Urothelium cell line (cell line): Measurements from ENCODE around the gene TFEB.

Experiments used
- DNase-seq: peaks from one replicate; pipeline ENCODE4 v3.0.0; 2011; ENCODE audit warnings: low spot score, mixed read lengths
- FAIRE-seq: peaks from 2 replicates; lab custom pipeline; 2011; peaks lifted over from hg19 to GRCh38; lab: Jason Lieb, UNC

The TFEB gene

GRCh38 chr6:41735427-41736185 is at the start of gene TFEB:
Gene TFEB (minus strand): TSS chr6:41735608. CDS start chr6:41691213, 44,395 bp downstream.
- DNase-seq (peak; percentile 98), FAIRE-seq (no peak)

- DNase-seq, result no peak
- no peak for FAIRE-seq
Observed at GRCh38 chr6:41784581-41785171, 49.3 kb upstream of the TFEB start.

- DNase-seq (no peak), FAIRE-seq (no peak)
Observed at GRCh38 chr6:41783106-41783780, 47.8 kb upstream of the TFEB start.

GRCh38 chr6:41781366-41781730 is 45.9 kb upstream of the TFEB start:
- FAIRE-seq, result no peak
- no peak for DNase-seq

GRCh38 chr6:41780551-41781365 is 45.4 kb upstream of the TFEB start, which contains the start of gene PRICKLE4:
Gene PRICKLE4 (plus strand): TSS chr6:41780782. CDS start chr6:41783474, 2,692 bp downstream.
- FAIRE-seq (no peak), DNase-seq (peak; percentile 58)

- FAIRE-seq (peak; percentile 96), DNase-seq (peak; percentile 98)
Observed at GRCh38 chr6:41779788-41780550, 44.6 kb upstream of the TFEB start, which contains the start of gene FRS3. Gene FRS3 (minus strand): TSS chr6:41779900. CDS start chr6:41776987, 2,913 bp downstream.

- FAIRE-seq (no peak), DNase-seq (no peak)
Observed at GRCh38 chr6:41779336-41779735, 43.9 kb upstream of the TFEB start.

GRCh38 chr6:41778895-41779294 is 43.5 kb upstream of the TFEB start:
- DNase-seq (no peak), FAIRE-seq (no peak)

- DNase-seq, result no peak
- FAIRE-seq, result no peak
Observed at GRCh38 chr6:41777551-41778285, 42.3 kb upstream of the TFEB start.

- FAIRE-seq, result no peak
Observed at GRCh38 chr6:41775293-41775882, 40.0 kb upstream of the TFEB start.

GRCh38 chr6:41774841-41775240 is 39.4 kb upstream of the TFEB start:
- DNase-seq (no peak), FAIRE-seq (no peak)

More at GRCh38 chr6:41775293-41775882, 40.0 kb upstream of the TFEB start:
- DNase-seq, result no peak

- DNase-seq (no peak), FAIRE-seq (no peak)
Observed at GRCh38 chr6:41771058-41771983, 35.9 kb upstream of the TFEB start.

- DNase-seq (no peak), FAIRE-seq (no peak)
Observed at GRCh38 chr6:41770381-41771057, 35.1 kb upstream of the TFEB start.

GRCh38 chr6:41769376-41769775 is 34.0 kb upstream of the TFEB start:
- FAIRE-seq (no peak), DNase-seq (no peak)

- DNase-seq (no peak), FAIRE-seq (no peak)
Observed at GRCh38 chr6:41768545-41769308, 33.3 kb upstream of the TFEB start.

- DNase-seq, result no peak
- no peak for FAIRE-seq
Observed at GRCh38 chr6:41767112-41767833, 31.9 kb upstream of the TFEB start.
